Gastroesophageal sphincter (tissue), 3 donors: Measurements from ENCODE around the gene PHF1.

Source experiments
- CTCF ChIP-seq, 4 experiments: fragments of 200-600 bp in 2 of 4; fragments of 450-650 bp in 2 of 4; sonication (generic) in 1 of 4; IDR thresholded peaks; one replicate each; pipeline ENCODE4 v1.5.1; 2017 to 2019; ENCODE audit warnings: antibody characterized with exemption in 4 of 4, mild to moderate bottlenecking in 2 of 4, moderate library complexity in 2 of 4
- EP300 ChIP-seq: sonication (generic); formaldehyde crosslinking; IDR thresholded peaks from one replicate; pipeline ENCODE4 v1.6.1; 2017; ENCODE audit warnings: antibody characterized with exemption, mild to moderate bottlenecking
- POLR2A ChIP-seq, 2 donors: fragments of 450-650 bp; IDR thresholded peaks; one replicate each; pipeline ENCODE4 v1.6.1; 2017; ENCODE audit warnings: antibody characterized with exemption in 2 of 2, mild to moderate bottlenecking in 2 of 2, moderate library complexity in 1 of 2
- POLR2AphosphoS5 ChIP-seq: sonication (generic); formaldehyde crosslinking; IDR thresholded peaks from one replicate; pipeline ENCODE4 v1.6.1; 2017; ENCODE audit warnings: antibody characterized with exemption

GRCh38 chr6:33428224-33428965, 17.6 kb downstream of the PHF1 start:
- TF ChIP-seq CTCF (IDR thresholded peaks at IDR 0.05) (peak in 3 of 4 experiments; percentile 24 to 42 (median 35)), POLR2A (IDR thresholded peaks at IDR 0.05) (no peak), POLR2AphosphoS5 (no peak), EP300 (no peak)
